Ovary (tissue), 9 donors: ENCODE measurements around the gene DERA. TPM values are rescaled to one million over a fixed set of nuclear protein-coding genes. Genes with fewer than 3 reads are reported as not detected.

ENCODE experiments used
- DNase-seq, 5 donors: peaks; one replicate each; pipeline ENCODE4 v3.0.0-alpha.2; 2019 to 2020
- H3K27ac ChIP-seq, 2 donors: fragments of 200-600 bp; one replicate each; pipeline versions ENCODE4 v1.5.1 to v1.8.0; 2019 to 2022
- H3K27me3 ChIP-seq: fragments of 200-600 bp; one replicate; pipeline ENCODE4 v1.8.0; 2022
- H3K36me3 ChIP-seq: fragments of 200-600 bp; sonication (generic); one replicate; pipeline ENCODE4 v1.5.1; 2019
- H3K4me1 ChIP-seq: one replicate; pipeline ENCODE4 v1.8.1; 2013; ENCODE audit warnings: mild to moderate bottlenecking, moderate library complexity; ENCODE audit not compliant: insufficient read depth
- H3K4me3 ChIP-seq: fragments of 200-600 bp; sonication (generic); one replicate; pipeline ENCODE4 v1.5.1; 2017
- H3K9me3 ChIP-seq, 2 donors: fragments of 200-600 bp in 1 of 2; sonication (generic) in 1 of 2; one replicate each; pipeline versions ENCODE4 v1.5.1 to v1.8.1; 2013 to 2019; ENCODE audit warnings: mild to moderate bottlenecking in 1 of 2, moderate library complexity in 1 of 2
- CTCF ChIP-seq, 3 donors: fragments of 450-650 bp in 2 of 3; fragments of 200-600 bp in 1 of 3; IDR thresholded peaks; one replicate each; pipeline versions ENCODE4 v1.5.1 to v1.8.0; 2016 to 2022; ENCODE audit warnings: antibody characterized with exemption in 3 of 3, mild to moderate bottlenecking in 1 of 3
- EP300 ChIP-seq: sonication (generic); formaldehyde crosslinking; IDR thresholded peaks from one replicate; pipeline ENCODE4 v1.6.1; 2017; ENCODE audit warnings: antibody characterized with exemption
- POLR2A ChIP-seq: fragments of 450-650 bp; IDR thresholded peaks from one replicate; pipeline ENCODE4 v1.6.1; 2017; ENCODE audit warnings: antibody characterized with exemption, mild to moderate bottlenecking, moderate library complexity
- WGBS, 3 donors: extraction: QIAGEN DNeasy Blood & Tissue Kit in 1 of 3; methylation state at CpG; one replicate each; pipeline versions ENCODE4 v1.1.5 to v1.1.7; 2013 to 2017; 5-methylcytosine and 5-hydroxymethylcytosine counted together
- intact Hi-C, 4 donors: fragments of 100-400 bp; cut with DNase I; formaldehyde crosslinking; loops; one replicate each; pipeline versions ENCODE4 v1.11.0 to v1.15.1; 2022 to 2023
- polyA plus RNA-seq, 2 donors: library from polyadenylated mRNA; stranded (reverse); fragments of 200-250 nt in 1 of 2; fragments of 350-450 nt in 1 of 2; fragmentation: Illumina TruSeq in 1 of 2; extraction: RNeasy Lipid Tissue Mini Kit (QIAGEN cat#74804) in 1 of 2; gene quantifications; one replicate each; pipeline ENCODE4 v1.2.3, GENCODE V29; 2013 to 2014
- total RNA-seq, 7 donors: library from RNA; depleted of rRNA in 2 of 7; stranded (reverse); fragments of >200 nt in 2 of 7; fragmentation: NEBNext Ultra II Directional in 3 of 7; extraction: Animal tissue kit (Norgen Biotek cat#: 25700) in 3 of 7; gene quantifications; one replicate each; pipeline versions ENCODE4 v1.1.0 to v1.2.4, GENCODE V29; 2016 to 2023
- donor health status: DM: no; HTN: no; CAD: no; lungs with moderate emphysema.
- donor health status: DM: no; HTN: no; CAD: no.
- donor health status: Bipolar disorder and iron deficiency.
- donor health status: DM: yes; HTN: yes; CAD: no.
- donor health status: DM: no; HTN: no; CAD: no.
- donor health status: DM: yes; HTN: yes; CAD: no.

DERA gene
- total and polyA plus RNA-seq, 9 donors: 8.1 to 27.7 (median 12.0) TPM

GRCh38 chr12:15896867-15897266 lies 14.3 kb upstream of the DERA start:
- H3K27ac ChIP-seq: no peak overlapping the region
- 93 to 100% (median 97%) methylated on average over 1 of the region's 1 CpG for WGBS, 3 donors
- intact Hi-C loops: no loop called here
- no peaks in the 10 kb centered on the region for H3K4me1 ChIP-seq
- no peaks in the 10 kb centered on the region for H3K9me3 ChIP-seq
- no peak for TF ChIP-seq EP300
- no peak for TF ChIP-seq POLR2A
- TF ChIP-seq CTCF (IDR thresholded peaks at IDR 0.05): no peak
- H3K27me3 ChIP-seq: no peaks in the 10 kb centered on the region
- no peak overlapping the region for H3K4me3 ChIP-seq
- no peak for DNase-seq
- no peaks in the 10 kb centered on the region for H3K36me3 ChIP-seq

GRCh38 chr12:15897433-15897832 lies 13.7 kb upstream of the DERA start:
- no peak overlapping the region for H3K4me3 ChIP-seq
- DNase-seq: no peak
- 64 to 65% (median 65%) methylated on average over 2 of the region's 2 CpGs for WGBS, 3 donors
- no peak overlapping the region for H3K27ac ChIP-seq
- TF ChIP-seq POLR2A (no peak), EP300 (no peak), CTCF (IDR thresholded peaks at IDR 0.05) (no peak)
- no peaks in the 10 kb centered on the region for H3K9me3 ChIP-seq
- intact Hi-C loops: no loop called here
- no peaks in the 10 kb centered on the region for H3K36me3 ChIP-seq
- no peaks in the 10 kb centered on the region for H3K27me3 ChIP-seq
- no peaks in the 10 kb centered on the region for H3K4me1 ChIP-seq

- Histone ChIP-seq H3K4me1 (no peaks in the 10 kb centered on the region), H3K27ac (no peak overlapping the region)
- DNase-seq: no peak
Observed at GRCh38 chr12:15899282-15899870, 11.8 kb upstream of the DERA start.

GRCh38 chr12:15904378-15904920 lies 6.7 kb upstream of the DERA start:
- Histone ChIP-seq H3K9me3 (no peaks in the 10 kb centered on the region), H3K27me3 (no peaks in the 10 kb centered on the region), H3K27ac (no peak overlapping the region), H3K36me3 (no peaks in the 10 kb centered on the region), H3K4me3 (no peak overlapping the region), H3K4me1 (no peaks in the 10 kb centered on the region)
- TF ChIP-seq POLR2A: no peak
- no peak for TF ChIP-seq CTCF (IDR thresholded peaks at IDR 0.05)
- no peak for TF ChIP-seq EP300
- intact Hi-C loops: no loop called here
- 89 to 94% (median 90%) methylated on average over 5 of the region's 5 CpGs for WGBS, 3 donors
- no peak for DNase-seq

More at GRCh38 chr12:15899282-15899870, 11.8 kb upstream of the DERA start:
- Histone ChIP-seq H3K4me3 (no peak overlapping the region), H3K9me3 (no peaks in the 10 kb centered on the region), H3K36me3 (no peaks in the 10 kb centered on the region), H3K27me3 (no peaks in the 10 kb centered on the region)
- TF ChIP-seq POLR2A (no peak), CTCF (IDR thresholded peaks at IDR 0.05) (peak in 2 of 3 donors; percentile 31 to 37)
- intact Hi-C loops: no loop called here
